GM12872 (cell line): Measurements from ENCODE around the gene FRMD4A.

ENCODE experiments used
- CTCF ChIP-seq: IDR thresholded peaks from 3 replicates; pipeline ENCODE4 v1.5.1; 2011; ENCODE audit warnings: low read depth, mild to moderate bottlenecking, low read length, moderate library complexity; ENCODE audit not compliant: insufficient read depth

Gene FRMD4A

GRCh38 chr10:13712837-13713581 lies 617.7 kb downstream of the FRMD4A start:
- TF ChIP-seq CTCF, result no peak

- TF ChIP-seq CTCF, result no peak
These were observed 618.3 kb downstream of the FRMD4A start for GRCh38 chr10:13712476-13712836.

GRCh38 chr10:13711291-13711690 lies 619.4 kb downstream of the FRMD4A start:
- TF ChIP-seq CTCF, result no peak

- no peak for TF ChIP-seq CTCF
These were observed 620.6 kb downstream of the FRMD4A start for GRCh38 chr10:13709931-13710650.

GRCh38 chr10:13708256-13708990 lies 622.3 kb downstream of the FRMD4A start:
- no peak for TF ChIP-seq CTCF

GRCh38 chr10:13707156-13707881 lies 623.4 kb downstream of the FRMD4A start:
- TF ChIP-seq CTCF, result no peak

- no peak for TF ChIP-seq CTCF
These were observed 624.1 kb downstream of the FRMD4A start for GRCh38 chr10:13706604-13707003.
